Measurements from ENCODE around the gene DPP6. TPM values are rescaled to one million over a fixed set of nuclear protein-coding genes. Genes with fewer than 3 reads are reported as not detected.

The DPP6 gene
- total RNA-seq, 1 experiment from 2014 or later, result not detected

GRCh38 chr7:154653281-154653680, 601.1 kb downstream of the DPP6 start:
- no peak for DNase-seq
- Histone ChIP-seq H3K27me3 (replicated peaks; ENCODE audit: control insufficient read depth, insufficient read depth, low read length) (no peaks in the 10 kb centered on the region), H3K9me3 (no peaks in the 10 kb centered on the region), H3K4me1 (no peaks in the 10 kb centered on the region), H3K4me3 (ENCODE audit: low read depth, low read length) (no peak overlapping the region), H3K36me3 (ENCODE audit: control insufficient read depth, insufficient read depth, low read length) (no peaks in the 10 kb centered on the region)
- no TSS peak for BruUV-seq (replicated peaks)
- H3K27ac Mint-ChIP-seq (ENCODE audit: unreplicated experiment), result no peak overlapping the region
- POLR2A ChIA-PET, result no interaction called here
- no peak overlapping the region for H3K4me3 Mint-ChIP-seq (ENCODE audit: unreplicated experiment)
- H3K27me3 Mint-ChIP-seq (ENCODE audit: insufficient read depth, unreplicated experiment), result peaks cover 15% of the 10 kb centered on the region
- CTCF ChIA-PET, result no interaction called here
- no peaks in the 10 kb centered on the region for H3K36me3 Mint-ChIP-seq (ENCODE audit: insufficient read depth, unreplicated experiment)
- intact Hi-C loops (cut with micrococcal nuclease; ENCODE audit: unreplicated experiment), result no loop called here
- H3K4me1 Mint-ChIP-seq (ENCODE audit: low read depth, unreplicated experiment), result no peaks in the 10 kb centered on the region
- TF ChIP-seq, protein P1, sequence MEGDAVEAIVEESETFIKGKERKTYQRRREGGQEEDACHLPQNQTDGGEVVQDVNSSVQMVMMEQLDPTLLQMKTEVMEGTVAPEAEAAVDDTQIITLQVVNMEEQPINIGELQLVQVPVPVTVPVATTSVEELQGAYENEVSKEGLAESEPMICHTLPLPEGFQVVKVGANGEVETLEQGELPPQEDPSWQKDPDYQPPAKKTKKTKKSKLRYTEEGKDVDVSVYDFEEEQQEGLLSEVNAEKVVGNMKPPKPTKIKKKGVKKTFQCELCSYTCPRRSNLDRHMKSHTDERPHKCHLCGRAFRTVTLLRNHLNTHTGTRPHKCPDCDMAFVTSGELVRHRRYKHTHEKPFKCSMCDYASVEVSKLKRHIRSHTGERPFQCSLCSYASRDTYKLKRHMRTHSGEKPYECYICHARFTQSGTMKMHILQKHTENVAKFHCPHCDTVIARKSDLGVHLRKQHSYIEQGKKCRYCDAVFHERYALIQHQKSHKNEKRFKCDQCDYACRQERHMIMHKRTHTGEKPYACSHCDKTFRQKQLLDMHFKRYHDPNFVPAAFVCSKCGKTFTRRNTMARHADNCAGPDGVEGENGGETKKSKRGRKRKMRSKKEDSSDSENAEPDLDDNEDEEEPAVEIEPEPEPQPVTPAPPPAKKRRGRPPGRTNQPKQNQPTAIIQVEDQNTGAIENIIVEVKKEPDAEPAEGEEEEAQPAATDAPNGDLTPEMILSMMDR (IDR thresholded peaks at IDR 0.05; ENCODE audit: insufficient read depth in 1 of 2, low read depth in 1 of 2, low read length in 1 of 2, severe bottlenecking in 1 of 2, unreplicated experiment in 1 of 2), result no peak
- H3K9me3 Mint-ChIP-seq (ENCODE audit: unreplicated experiment), result peaks cover 3% of the 10 kb centered on the region

DNA sequence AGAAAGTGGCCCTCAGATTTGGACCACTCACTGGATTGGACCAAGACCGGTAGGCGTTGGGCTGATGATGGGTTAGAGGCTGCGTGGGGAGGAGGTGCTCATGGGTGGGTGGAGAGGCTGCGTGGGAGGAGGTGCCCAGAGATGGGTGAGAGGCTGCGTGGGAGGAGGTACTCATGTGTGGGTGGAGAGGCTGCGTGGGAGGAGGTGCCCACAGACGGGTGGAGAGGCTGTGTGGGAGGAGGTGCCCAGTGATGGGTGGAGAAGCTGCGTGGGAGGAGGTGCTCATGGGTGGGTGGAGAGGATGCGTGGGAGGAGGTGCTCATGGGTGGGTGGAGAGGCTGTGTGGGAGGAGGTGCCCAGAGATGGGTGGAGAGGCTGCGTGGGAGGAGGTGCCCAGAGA, 604.4 kb downstream of the DPP6 start:
- no peaks in the 10 kb centered on the region for H3K9me3 ChIP-seq
- BruUV-seq (replicated peaks), result no TSS peak
- no peaks in the 10 kb centered on the region for H3K36me3 Mint-ChIP-seq (ENCODE audit: insufficient read depth, unreplicated experiment)

GRCh38 chr7:154666768-154667167, 614.6 kb downstream of the DPP6 start:
- Mint-ChIP-seq H3K4me3 (ENCODE audit: unreplicated experiment) (no peak overlapping the region), H3K4me1 (ENCODE audit: low read depth, unreplicated experiment) (no peaks in the 10 kb centered on the region), H3K27me3 (ENCODE audit: insufficient read depth, unreplicated experiment) (peaks cover 4% of the 10 kb centered on the region), H3K9me3 (ENCODE audit: unreplicated experiment) (peaks cover 17% of the 10 kb centered on the region), H3K36me3 (ENCODE audit: insufficient read depth, unreplicated experiment) (no peaks in the 10 kb centered on the region), H3K27ac (ENCODE audit: unreplicated experiment) (no peak overlapping the region)
- ChIA-PET POLR2A (no interaction called here), CTCF (no interaction called here)
- DNase-seq, result no peak
- intact Hi-C loops (cut with micrococcal nuclease; ENCODE audit: unreplicated experiment), result no loop called here
- Histone ChIP-seq H3K27me3 (replicated peaks; ENCODE audit: control insufficient read depth, insufficient read depth, low read length) (no peaks in the 10 kb centered on the region), H3K9me3 (no peaks in the 10 kb centered on the region), H3K36me3 (ENCODE audit: control insufficient read depth, insufficient read depth, low read length) (no peaks in the 10 kb centered on the region), H3K4me1 (no peaks in the 10 kb centered on the region), H3K4me3 (ENCODE audit: low read depth, low read length) (no peak overlapping the region)
- BruUV-seq (replicated peaks), result no TSS peak
- TF ChIP-seq, protein P1 (IDR thresholded peaks at IDR 0.05; ENCODE audit: insufficient read depth in 1 of 2, low read depth in 1 of 2, low read length in 1 of 2, severe bottlenecking in 1 of 2, unreplicated experiment in 1 of 2), result no peak

More for the DNA sequence above, 604.4 kb downstream of the DPP6 start:
- H3K27ac Mint-ChIP-seq (ENCODE audit: unreplicated experiment), result no peak overlapping the region
- ChIA-PET POLR2A (no interaction called here), CTCF (no interaction called here)
- no peaks in the 10 kb centered on the region for H3K4me1 Mint-ChIP-seq (ENCODE audit: low read depth, unreplicated experiment)
- H3K4me3 Mint-ChIP-seq (ENCODE audit: unreplicated experiment), result no peak overlapping the region
- peaks cover 13% of the 10 kb centered on the region for H3K27me3 Mint-ChIP-seq (ENCODE audit: insufficient read depth, unreplicated experiment)
- Histone ChIP-seq H3K4me1 (no peaks in the 10 kb centered on the region), H3K36me3 (ENCODE audit: control insufficient read depth, insufficient read depth, low read length) (no peaks in the 10 kb centered on the region), H3K4me3 (ENCODE audit: low read depth, low read length) (no peak overlapping the region), H3K27me3 (replicated peaks; ENCODE audit: control insufficient read depth, insufficient read depth, low read length) (no peaks in the 10 kb centered on the region)
- TF ChIP-seq, protein P1 (IDR thresholded peaks at IDR 0.05; ENCODE audit: insufficient read depth in 1 of 2, low read depth in 1 of 2, low read length in 1 of 2, severe bottlenecking in 1 of 2, unreplicated experiment in 1 of 2), result no peak
- intact Hi-C loops (cut with micrococcal nuclease; ENCODE audit: unreplicated experiment), result no loop called here
- peaks cover 19% of the 10 kb centered on the region for H3K9me3 Mint-ChIP-seq (ENCODE audit: unreplicated experiment)
- no peak for DNase-seq

Data from Caco-2 (cell line).